Esophagus muscularis mucosa (tissue), 3 donors: ENCODE measurements around the gene AUTS2.

Source experiments
- CTCF ChIP-seq, 3 experiments: fragments of 200-600 bp in 2 of 3; fragments of 450-650 bp in 1 of 3; sonication (generic) in 2 of 3; IDR thresholded peaks; one replicate each; pipeline ENCODE4 v1.5.1; 2017 to 2019; ENCODE audit warnings: antibody characterized with exemption in 3 of 3, mild to moderate bottlenecking in 2 of 3, moderate library complexity in 1 of 3
- POLR2A ChIP-seq: fragments of 450-650 bp; IDR thresholded peaks from one replicate; pipeline ENCODE4 v1.6.1; 2017; ENCODE audit warnings: antibody characterized with exemption, moderate library complexity, mild to moderate bottlenecking, low read depth

DNA sequence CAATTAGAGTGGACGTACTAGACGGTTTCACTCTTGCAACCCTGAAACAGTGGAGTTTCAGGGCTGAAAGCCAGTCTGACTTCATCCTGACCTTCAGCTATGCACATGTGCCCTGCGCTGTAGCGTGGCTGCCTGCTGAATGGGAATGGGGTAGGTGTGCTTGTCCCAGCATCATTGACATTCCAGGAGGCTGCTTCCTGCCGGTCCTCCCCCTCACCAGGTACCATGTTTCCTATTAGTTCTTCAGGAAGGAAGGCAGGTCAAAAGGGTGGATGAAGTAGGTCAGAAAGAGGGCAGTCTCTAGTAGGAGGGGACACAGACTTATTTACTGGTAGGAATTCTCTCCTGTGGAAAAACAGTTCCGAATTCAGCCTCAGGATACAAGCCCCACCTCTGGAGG lies 981.9 kb downstream of the AUTS2 start:
- TF ChIP-seq CTCF (IDR thresholded peaks at IDR 0.05), result no peak
- TF ChIP-seq POLR2A, result no peak
